ENCODE results near the gene COLGALT1.

Gene COLGALT1

DNA sequence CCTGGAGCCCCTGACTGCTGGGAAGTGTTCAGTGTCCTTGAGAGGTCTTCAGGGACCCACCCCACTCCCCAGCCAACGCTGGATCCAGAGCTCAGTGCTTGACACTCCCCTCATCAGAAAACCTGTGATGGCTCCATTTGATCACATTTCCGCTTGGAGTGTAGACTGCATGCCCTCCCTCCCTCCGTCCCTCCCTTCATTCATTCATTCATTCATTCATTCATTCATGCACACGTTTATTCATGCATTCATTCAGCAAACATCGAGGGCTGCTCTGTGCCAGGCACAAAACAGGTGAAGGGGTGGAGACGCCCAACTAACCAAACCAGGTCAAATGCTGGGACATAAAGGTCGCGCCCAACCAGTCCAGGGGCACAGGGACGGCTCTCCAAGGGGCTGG lies 30.3 kb upstream of the COLGALT1 start:
- no peak for TF ChIP-seq POLR2A (IDR thresholded peaks at IDR 0.05; ENCODE audit: low read length)
- TF ChIP-seq GATA1 (IDR thresholded peaks at IDR 0.05; ENCODE audit: low read depth, low read length) = no peak
- no peak for DNase-seq

- no peak for DNase-seq
- TF ChIP-seq POLR2A (IDR thresholded peaks at IDR 0.05; ENCODE audit: low read length) (no peak), GATA1 (IDR thresholded peaks at IDR 0.05; ENCODE audit: low read depth, low read length) (no peak)
These were observed 28.5 kb upstream of the COLGALT1 start for GRCh38 chr19:17526922-17527321.

GRCh38 chr19:17527326-17527725 lies 28.1 kb upstream of the COLGALT1 start:
- no peak for TF ChIP-seq GATA1 (IDR thresholded peaks at IDR 0.05; ENCODE audit: low read depth, low read length)
- no peak for TF ChIP-seq POLR2A (IDR thresholded peaks at IDR 0.05; ENCODE audit: low read length)
- no peak for DNase-seq

- TF ChIP-seq GATA1 (IDR thresholded peaks at IDR 0.05; ENCODE audit: low read depth, low read length) = no peak
- no peak for TF ChIP-seq POLR2A (IDR thresholded peaks at IDR 0.05; ENCODE audit: low read length)
- DNase-seq = no peak
These were observed 26.8 kb upstream of the COLGALT1 start for GRCh38 chr19:17528610-17529009.

- no peak for TF ChIP-seq POLR2A (IDR thresholded peaks at IDR 0.05; ENCODE audit: low read length)
- TF ChIP-seq GATA1 (IDR thresholded peaks at IDR 0.05; ENCODE audit: low read depth, low read length) = no peak
- no peak for DNase-seq
These were observed 25.9 kb upstream of the COLGALT1 start for GRCh38 chr19:17529239-17530158.

DNA sequence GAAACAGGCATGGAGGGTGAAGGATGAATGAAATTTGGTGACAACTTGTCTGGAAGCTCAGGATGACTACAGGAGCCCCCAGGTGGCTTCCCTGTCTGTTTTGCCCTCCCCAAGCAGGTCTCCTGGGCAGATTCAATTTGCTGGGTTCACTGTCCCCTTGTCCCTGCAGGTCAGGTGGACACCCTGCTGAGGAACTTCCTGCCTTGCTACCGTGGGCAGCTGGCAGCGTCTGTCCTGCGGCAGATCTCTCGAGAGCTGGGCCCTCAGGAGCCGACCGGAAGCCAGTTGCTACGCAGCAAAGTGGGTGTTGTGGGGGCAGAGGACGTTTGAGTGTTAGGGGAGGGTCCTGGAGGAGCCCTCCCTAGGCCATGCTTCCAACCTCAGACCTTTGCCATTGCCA lies 24.9 kb upstream of the COLGALT1 start:
- no peak for TF ChIP-seq GATA1 (IDR thresholded peaks at IDR 0.05; ENCODE audit: low read depth, low read length)
- TF ChIP-seq POLR2A (IDR thresholded peaks at IDR 0.05; ENCODE audit: low read length) = no peak

GRCh38 chr19:17532116-17532515 lies 23.3 kb upstream of the COLGALT1 start:
- TF ChIP-seq POLR2A (IDR thresholded peaks at IDR 0.05; ENCODE audit: low read length) (no peak), GATA1 (IDR thresholded peaks at IDR 0.05; ENCODE audit: low read depth, low read length) (no peak)
- DNase-seq = no peak

More for the DNA sequence above, 24.9 kb upstream of the COLGALT1 start:
- DNase-seq = no peak

GRCh38 chr19:17532557-17532956 lies 22.9 kb upstream of the COLGALT1 start:
- TF ChIP-seq POLR2A (IDR thresholded peaks at IDR 0.05; ENCODE audit: low read length) (no peak), GATA1 (IDR thresholded peaks at IDR 0.05; ENCODE audit: low read depth, low read length) (no peak)

GRCh38 chr19:17534767-17535166 lies 20.7 kb upstream of the COLGALT1 start:
- no peak for DNase-seq
- no peak for TF ChIP-seq POLR2A (IDR thresholded peaks at IDR 0.05; ENCODE audit: low read length)
- no peak for TF ChIP-seq GATA1 (IDR thresholded peaks at IDR 0.05; ENCODE audit: low read depth, low read length)

More at GRCh38 chr19:17532557-17532956, 22.9 kb upstream of the COLGALT1 start:
- DNase-seq = no peak

DNA sequence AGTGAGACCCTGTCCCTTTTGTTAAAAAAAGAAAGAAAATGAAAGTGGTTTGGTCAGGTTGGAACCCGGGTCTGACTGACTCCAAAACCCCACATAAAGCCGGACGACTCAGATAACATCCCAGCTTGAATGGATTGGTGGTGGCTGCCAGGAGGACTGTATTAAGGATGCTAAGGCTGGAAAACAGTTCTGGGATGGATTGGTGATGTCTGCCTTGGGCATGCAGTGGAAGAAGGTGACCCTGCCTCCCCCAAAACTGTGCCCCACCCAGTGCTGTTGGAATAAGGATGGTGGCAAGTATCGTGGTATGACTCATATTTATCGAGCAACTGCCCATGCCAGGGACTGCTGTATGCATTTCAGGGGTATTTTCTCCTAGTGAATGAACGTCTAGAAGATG lies 18.5 kb upstream of the COLGALT1 start:
- DNase-seq = no peak
- TF ChIP-seq GATA1 (IDR thresholded peaks at IDR 0.05; ENCODE audit: low read depth, low read length) = no peak
- no peak for TF ChIP-seq POLR2A (IDR thresholded peaks at IDR 0.05; ENCODE audit: low read length)

- DNase-seq = peak in 1 of 2 experiments; percentile 28
- TF ChIP-seq GATA1 (IDR thresholded peaks at IDR 0.05; ENCODE audit: low read depth, low read length) = no peak
- TF ChIP-seq POLR2A (IDR thresholded peaks at IDR 0.05; ENCODE audit: low read length) = no peak
These were observed 16.7 kb upstream of the COLGALT1 start for GRCh38 chr19:17538684-17539237.

GRCh38 chr19:17539238-17540117 lies 16.0 kb upstream of the COLGALT1 start:
- TF ChIP-seq GATA1 (IDR thresholded peaks at IDR 0.05; ENCODE audit: low read depth, low read length) (no peak), POLR2A (IDR thresholded peaks at IDR 0.05; ENCODE audit: low read length) (no peak)
- DNase-seq = peak; percentile 96

- no peak for DNase-seq
- TF ChIP-seq POLR2A (IDR thresholded peaks at IDR 0.05; ENCODE audit: low read length) = no peak
These were observed 15.3 kb upstream of the COLGALT1 start for GRCh38 chr19:17540174-17540573.
